Astrocyte (in vitro differentiated cells and primary cell): Measurements from ENCODE around the gene LRRC2. TPM values are rescaled to one million over a fixed set of nuclear protein-coding genes. Genes with fewer than 3 reads are reported as not detected.
"Not testable (repeated sequence)": the region's sequence is repeated elsewhere in the genome, so short reads cannot be mapped to it uniquely, and the experiment has no call there.

ENCODE experiments used
- DNase-seq: peaks from one replicate; pipeline ENCODE4 v3.0.0-alpha.2; 2010; ENCODE audit warnings: low read depth
- FAIRE-seq: peaks from 2 replicates; lab custom pipeline; 2011; peaks lifted over from hg19 to GRCh38; lab: Jason Lieb, UNC
- H2AFZ ChIP-seq: 2 replicates; pipeline ENCODE4 v1.6.0; 2012; ENCODE audit warnings: low read depth, low read length, inconsistent platforms
- H3K27ac ChIP-seq: 2 replicates; pipeline ENCODE4 v1.5.1; 2011; ENCODE audit warnings: low read depth, low read length, inconsistent platforms
- H3K27me3 ChIP-seq: 2 replicates; pipeline ENCODE4 v1.6.0; 2011; ENCODE audit warnings: low read length, inconsistent platforms; ENCODE audit not compliant: insufficient read depth
- H3K36me3 ChIP-seq: 2 replicates; pipeline ENCODE4 v1.5.1; 2011; ENCODE audit warnings: low read length, inconsistent platforms; ENCODE audit not compliant: insufficient read depth
- H3K4me1 ChIP-seq: 2 replicates; pipeline ENCODE4 v1.5.1; 2011; ENCODE audit warnings: low read length, inconsistent platforms; ENCODE audit not compliant: insufficient read depth
- H3K4me2 ChIP-seq: 2 replicates; pipeline ENCODE4 v1.6.0; 2012; ENCODE audit warnings: low read length, inconsistent platforms
- H3K4me3 ChIP-seq: 2 replicates; pipeline ENCODE4 v1.5.1; 2011; ENCODE audit warnings: low read depth, mild to moderate bottlenecking, low read length, inconsistent platforms; ENCODE audit not compliant: insufficient read depth
- H3K79me2 ChIP-seq: 2 replicates; pipeline ENCODE4 v1.6.0; 2012; ENCODE audit warnings: mild to moderate bottlenecking, low read length, inconsistent platforms; ENCODE audit not compliant: insufficient read depth
- H3K9ac ChIP-seq: 2 replicates; pipeline ENCODE4 v1.6.0; 2012; ENCODE audit warnings: mild to moderate bottlenecking, low read length, inconsistent platforms
- H3K9me3 ChIP-seq: 2 replicates; pipeline ENCODE4 v1.5.1; 2012; ENCODE audit warnings: low read depth, mild to moderate bottlenecking, low read length, inconsistent platforms; ENCODE audit not compliant: insufficient read depth
- H4K20me1 ChIP-seq: 2 replicates; pipeline ENCODE4 v1.6.0; 2012; ENCODE audit warnings: low read length, inconsistent platforms; ENCODE audit not compliant: insufficient read depth
- H3K27ac Mint-ChIP-seq: one replicate; pipeline ENCODE4 v1.8.0; 2021; ENCODE audit warnings: mild to moderate bottlenecking, mixed read lengths; ENCODE audit not compliant: unreplicated experiment
- H3K27me3 Mint-ChIP-seq: one replicate; pipeline ENCODE4 v1.8.0; 2021; ENCODE audit warnings: low read depth, mixed read lengths; ENCODE audit not compliant: unreplicated experiment
- H3K36me3 Mint-ChIP-seq: one replicate; pipeline ENCODE4 v1.8.0; 2021; ENCODE audit warnings: low read depth, mixed read lengths; ENCODE audit not compliant: unreplicated experiment
- H3K4me1 Mint-ChIP-seq: one replicate; pipeline ENCODE4 v1.8.0; 2021; ENCODE audit warnings: low read depth, mixed read lengths; ENCODE audit not compliant: unreplicated experiment
- H3K4me3 Mint-ChIP-seq: one replicate; pipeline ENCODE4 v1.8.0; 2021; ENCODE audit warnings: mild to moderate bottlenecking, moderate library complexity, mixed read lengths; ENCODE audit not compliant: unreplicated experiment
- H3K9me3 Mint-ChIP-seq: one replicate; pipeline ENCODE4 v1.8.0; 2021; ENCODE audit warnings: mild to moderate bottlenecking, mixed read lengths; ENCODE audit not compliant: unreplicated experiment
- CTCF ChIP-seq: IDR thresholded peaks from 2 replicates; pipeline ENCODE4 v1.5.1; 2011; ENCODE audit warnings: low read depth, mild to moderate bottlenecking, inconsistent platforms, low read length, moderate library complexity; ENCODE audit not compliant: insufficient read depth
- EZH2 ChIP-seq: IDR thresholded peaks from 2 replicates; pipeline ENCODE4 v1.6.1; 2012; ENCODE audit warnings: mild to moderate bottlenecking, low read length, inconsistent platforms; ENCODE audit not compliant: insufficient read depth
- total RNA-seq: library from RNA; stranded (reverse); gene quantifications from 2 replicates; pipeline ENCODE4 v1.2.1, GENCODE V29; 2021

LRRC2 gene
- total RNA-seq, 1 donor from 2014 or later, result 0.32 TPM

- FAIRE-seq (no peak), DNase-seq (no peak)
- Histone ChIP-seq H3K4me1 (peaks cover 30% of the 10 kb centered on the region), H3K36me3 (no peaks in the 10 kb centered on the region), H3K4me2 (peak overlapping the region; percentile 60), H3K4me3 (no peak overlapping the region), H2AFZ (no peak overlapping the region), H3K9ac (no peak overlapping the region), H3K79me2 (no peaks in the 10 kb centered on the region), H4K20me1 (no peaks in the 10 kb centered on the region), H3K27ac (peak overlapping the region; percentile 78), H3K27me3 (no peaks in the 10 kb centered on the region), H3K9me3 (no peaks in the 10 kb centered on the region)
- Mint-ChIP-seq H3K36me3 (peaks cover 1% of the 10 kb centered on the region), H3K4me3 (no peak overlapping the region), H3K27ac (peak overlapping the region; percentile 53), H3K4me1 (peaks cover 33% of the 10 kb centered on the region), H3K9me3 (peaks cover 4% of the 10 kb centered on the region), H3K27me3 (peaks cover 11% of the 10 kb centered on the region)
- no peak for TF ChIP-seq EZH2
- peak; percentile 28 for TF ChIP-seq CTCF
Measured at GRCh38 chr3:46496746-46497555, 69.2 kb downstream of the LRRC2 start.

DNA sequence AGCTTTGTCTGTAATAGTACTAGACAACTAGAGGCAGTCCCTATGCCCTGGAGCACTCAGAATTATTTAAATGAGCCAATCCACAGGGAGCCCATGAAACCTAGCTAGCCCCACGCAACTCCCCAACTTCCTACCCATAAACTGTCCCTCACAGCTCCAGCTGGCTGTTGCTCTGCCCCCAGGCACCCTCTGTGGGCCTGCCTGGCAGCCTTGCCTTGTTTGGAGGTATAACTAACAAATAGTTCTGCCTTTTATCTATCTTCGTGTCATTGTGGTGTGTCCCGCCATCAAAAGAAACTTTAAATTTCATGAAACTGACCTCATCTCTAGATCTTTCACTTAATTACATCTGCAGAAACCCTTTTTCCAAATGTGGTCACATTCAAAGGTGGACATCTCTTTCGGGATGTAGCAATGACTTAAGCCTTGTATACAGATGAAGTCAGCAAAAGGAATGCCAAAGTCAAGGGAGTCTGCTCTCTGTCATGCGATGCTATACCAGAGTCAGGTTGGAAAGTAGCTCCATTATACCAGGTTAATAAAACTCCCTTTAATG is 70.1 kb downstream of the LRRC2 start:
- no peaks in the 10 kb centered on the region for H3K79me2 ChIP-seq
- Mint-ChIP-seq H3K27me3 (peaks cover 13% of the 10 kb centered on the region), H3K36me3 (peaks cover 1% of the 10 kb centered on the region), H3K27ac (peak overlapping the region; percentile 58), H3K4me3 (no peak overlapping the region), H3K4me1 (peaks cover 35% of the 10 kb centered on the region), H3K9me3 (peaks cover 4% of the 10 kb centered on the region)
- H3K36me3 ChIP-seq, result no peaks in the 10 kb centered on the region
- H4K20me1 ChIP-seq, result no peaks in the 10 kb centered on the region
- peak; percentile 84 for FAIRE-seq
- peak overlapping the region; percentile 60 for H3K4me2 ChIP-seq
- peak overlapping the region; percentile 78 for H3K27ac ChIP-seq
- no peak overlapping the region for H2AFZ ChIP-seq
- peak; percentile 86 for DNase-seq
- no peaks in the 10 kb centered on the region for H3K9me3 ChIP-seq
- peak overlapping the region; percentile 68 for H3K9ac ChIP-seq
- H3K4me3 ChIP-seq, result no peak overlapping the region
- TF ChIP-seq CTCF, result no peak
- TF ChIP-seq EZH2, result no peak
- peaks cover 21% of the 10 kb centered on the region for H3K4me1 ChIP-seq
- no peaks in the 10 kb centered on the region for H3K27me3 ChIP-seq

GRCh38 chr3:46494491-46494890 is 71.6 kb downstream of the LRRC2 start:
- H3K9ac ChIP-seq, H3K27me3 ChIP-seq, H3K27ac Mint-ChIP-seq, FAIRE-seq, H3K27ac ChIP-seq, H3K4me3 Mint-ChIP-seq, DNase-seq, H3K4me3 ChIP-seq, H2AFZ ChIP-seq, H3K4me2 ChIP-seq, H3K9me3 Mint-ChIP-seq, H3K9me3 ChIP-seq, H3K79me2 ChIP-seq, H3K36me3 Mint-ChIP-seq, H4K20me1 ChIP-seq, H3K27me3 Mint-ChIP-seq, H3K36me3 ChIP-seq: not testable (repeated sequence)
- peaks cover 15% of the 10 kb centered on the region for H3K4me1 ChIP-seq
- peaks cover 31% of the 10 kb centered on the region for H3K4me1 Mint-ChIP-seq
